Measurements from ENCODE around the gene AMPD2.

The AMPD2 gene

GRCh38 chr1:109617291-109617801, 2.3 kb upstream of the AMPD2 start:
- DNase-seq (ENCODE audit: low read depth): peak; percentile 49

DNA sequence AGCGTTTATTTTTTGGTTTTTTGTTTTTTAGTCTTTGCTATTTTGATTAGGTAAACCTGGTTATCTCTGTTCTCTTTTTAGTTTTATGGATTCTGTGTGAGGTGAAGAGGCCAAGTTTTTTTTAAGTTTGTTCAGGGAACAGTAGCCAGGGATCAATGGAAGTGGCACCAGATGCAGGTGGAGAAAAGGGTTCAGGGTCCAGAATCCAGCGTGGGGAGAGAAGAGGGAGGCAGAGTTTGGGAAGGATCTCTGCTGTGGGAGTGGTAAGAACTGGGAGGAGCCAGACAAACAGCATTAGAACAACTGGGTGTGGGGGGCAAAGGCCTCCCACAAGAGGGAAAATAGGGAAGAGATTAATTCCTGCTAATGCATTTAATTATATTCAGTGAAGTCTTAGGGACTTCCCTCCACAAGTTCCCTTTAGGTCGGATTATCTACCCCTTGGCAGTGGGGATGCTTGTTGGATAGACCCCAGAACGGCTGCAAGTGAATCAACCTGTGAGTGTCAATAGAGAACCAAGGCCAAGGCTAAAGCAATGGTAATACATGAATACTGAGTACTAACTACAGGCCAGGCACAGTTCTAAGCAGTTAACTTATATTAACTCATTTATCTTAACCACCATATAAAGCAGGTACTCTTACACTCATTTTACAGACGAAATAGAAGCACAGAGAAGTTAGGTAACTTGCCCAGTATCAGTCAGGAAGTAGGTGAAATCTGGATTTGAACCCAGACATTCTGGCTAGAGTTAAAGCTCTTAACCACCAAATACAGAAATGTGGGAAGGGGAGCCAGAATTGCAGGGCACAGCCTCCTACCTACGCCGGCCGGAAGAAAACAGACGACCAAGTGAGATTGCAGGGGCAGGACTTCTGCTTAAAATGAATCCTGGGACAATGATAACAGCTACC, 719 bp upstream of the AMPD2 start:
- no peak for DNase-seq (ENCODE audit: low read depth)

DNA sequence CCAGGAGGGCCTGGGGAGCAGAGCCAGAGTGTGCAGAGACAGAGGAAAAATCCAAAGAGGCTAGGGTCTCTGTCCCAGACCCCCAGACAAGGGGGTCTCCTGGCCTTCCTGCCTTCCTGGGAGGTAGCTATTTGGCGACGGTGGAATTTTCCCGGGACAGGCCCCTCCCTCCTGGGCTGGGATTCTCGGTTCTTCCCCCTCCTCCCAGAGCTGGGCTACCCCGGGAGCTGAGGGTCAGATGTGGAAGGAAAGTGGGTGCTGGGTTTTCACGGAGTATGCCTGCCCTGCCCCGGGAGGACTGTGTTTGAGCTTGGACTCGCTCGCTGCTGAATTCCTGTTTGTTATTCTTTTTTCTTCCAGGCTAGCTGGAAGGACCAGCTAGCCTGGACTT, 759 bp downstream of the AMPD2 start:
- no peak for DNase-seq (ENCODE audit: low read depth)

GRCh38 chr1:109620841-109621286, 1.2 kb downstream of the AMPD2 start:
- peak; percentile 89 for DNase-seq (ENCODE audit: low read depth)

GRCh38 chr1:109621379-109622136, 1.9 kb downstream of the AMPD2 start:
- no peak for DNase-seq (ENCODE audit: low read depth)

GRCh38 chr1:109622137-109622892, 2.7 kb downstream of the AMPD2 start:
- no peak for DNase-seq (ENCODE audit: low read depth)

- DNase-seq (ENCODE audit: low read depth): no peak
Measured at GRCh38 chr1:109622895-109623294, 3.3 kb downstream of the AMPD2 start.

DNA sequence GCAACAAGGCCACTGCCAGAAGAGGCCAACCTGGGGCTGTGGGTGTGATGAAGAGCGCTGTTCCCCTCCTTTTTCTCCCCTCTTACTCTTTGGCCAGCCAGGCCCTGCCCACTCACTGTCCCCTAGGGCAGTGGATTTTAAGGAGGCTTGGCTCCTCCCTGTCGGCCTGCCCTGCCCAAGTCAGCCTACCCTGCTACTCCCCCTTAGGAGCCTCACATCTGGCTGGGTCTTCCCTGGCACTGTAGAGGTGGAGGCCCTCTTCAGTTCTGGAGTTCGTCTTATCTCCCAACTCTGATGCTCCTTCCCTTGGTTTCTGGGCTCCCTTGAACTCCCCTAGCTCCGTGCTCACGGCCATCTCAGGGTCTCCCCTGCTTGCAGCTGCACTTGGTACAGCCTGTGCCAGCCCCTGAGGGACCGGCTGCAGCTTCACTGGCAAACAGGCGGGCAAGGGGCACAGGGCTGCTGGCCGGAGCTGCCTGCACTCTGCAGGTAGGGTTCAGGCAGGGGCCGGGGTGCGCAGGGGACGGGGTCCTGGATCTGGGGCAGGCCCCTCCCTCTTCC, 4.0 kb downstream of the AMPD2 start:
- no peak for DNase-seq (ENCODE audit: low read depth)

DNA sequence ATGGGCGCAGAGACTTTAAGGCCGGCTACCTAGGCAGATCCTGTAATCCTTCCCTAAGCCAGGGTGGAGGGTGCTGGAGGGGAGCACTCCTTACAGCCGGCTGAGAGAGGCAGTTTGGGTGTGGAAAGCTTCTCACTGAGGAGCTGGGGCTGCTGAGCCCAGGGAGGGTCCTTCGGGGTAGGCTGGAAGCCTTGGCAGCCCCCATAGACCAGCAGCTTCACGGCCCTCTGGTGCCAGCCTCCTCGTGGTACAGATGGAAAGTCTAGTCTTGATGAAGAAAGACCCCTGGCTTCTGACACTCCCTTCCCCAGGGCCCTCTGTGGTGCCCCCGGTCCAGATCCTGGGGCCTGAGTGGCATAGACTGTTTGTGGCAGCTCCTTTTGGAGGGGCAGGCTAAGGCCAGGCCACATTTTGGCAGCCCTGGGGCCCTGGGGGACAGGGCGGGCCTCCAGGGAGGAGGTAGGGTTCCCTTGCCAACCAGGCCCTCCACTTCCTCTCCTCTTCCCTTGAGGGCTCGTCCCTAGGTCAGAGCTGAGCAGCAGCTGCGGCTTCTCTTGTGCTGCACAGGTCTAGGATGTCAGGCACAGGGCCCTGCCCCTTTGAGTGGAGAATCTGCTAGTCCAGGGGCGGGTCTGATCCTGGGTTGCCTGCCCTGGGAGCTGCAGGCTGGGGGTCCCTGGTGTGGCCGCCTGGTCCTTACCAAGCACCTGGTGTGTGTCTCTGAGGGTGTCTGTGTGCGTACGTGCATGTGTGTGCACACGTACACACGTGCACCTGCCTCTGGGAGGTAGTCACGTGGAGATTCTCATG, 4.8 kb downstream of the AMPD2 start:
- no peak for DNase-seq (ENCODE audit: low read depth)

DNA sequence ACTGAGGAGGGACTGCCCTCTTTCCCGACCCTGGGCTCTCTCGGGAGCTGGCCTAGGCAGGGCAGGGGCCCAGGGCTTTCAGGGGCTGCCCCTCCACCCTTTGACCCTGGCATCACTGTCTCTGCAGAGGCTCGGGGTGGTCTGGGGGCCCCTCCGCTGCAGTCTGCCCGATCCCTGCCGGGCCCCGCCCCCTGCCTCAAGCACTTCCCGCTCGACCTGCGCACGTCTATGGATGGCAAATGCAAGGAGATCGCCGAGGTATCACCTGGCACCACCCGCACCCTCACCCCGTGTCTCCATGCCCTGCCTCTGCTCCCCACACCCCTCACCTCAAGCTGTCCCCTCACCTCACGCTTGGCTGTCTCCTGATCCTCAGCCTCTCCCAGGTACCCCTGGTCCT, 5.5 kb downstream of the AMPD2 start:
- no peak for DNase-seq (ENCODE audit: low read depth)

- no peak for DNase-seq (ENCODE audit: low read depth)
Measured at GRCh38 chr1:109625601-109626560, 6.2 kb downstream of the AMPD2 start.

- no peak for DNase-seq (ENCODE audit: low read depth)
Measured at GRCh38 chr1:109626682-109627408, 7.2 kb downstream of the AMPD2 start.

GRCh38 chr1:109627692-109628399, 8.2 kb downstream of the AMPD2 start:
- no peak for DNase-seq (ENCODE audit: low read depth)

DNA sequence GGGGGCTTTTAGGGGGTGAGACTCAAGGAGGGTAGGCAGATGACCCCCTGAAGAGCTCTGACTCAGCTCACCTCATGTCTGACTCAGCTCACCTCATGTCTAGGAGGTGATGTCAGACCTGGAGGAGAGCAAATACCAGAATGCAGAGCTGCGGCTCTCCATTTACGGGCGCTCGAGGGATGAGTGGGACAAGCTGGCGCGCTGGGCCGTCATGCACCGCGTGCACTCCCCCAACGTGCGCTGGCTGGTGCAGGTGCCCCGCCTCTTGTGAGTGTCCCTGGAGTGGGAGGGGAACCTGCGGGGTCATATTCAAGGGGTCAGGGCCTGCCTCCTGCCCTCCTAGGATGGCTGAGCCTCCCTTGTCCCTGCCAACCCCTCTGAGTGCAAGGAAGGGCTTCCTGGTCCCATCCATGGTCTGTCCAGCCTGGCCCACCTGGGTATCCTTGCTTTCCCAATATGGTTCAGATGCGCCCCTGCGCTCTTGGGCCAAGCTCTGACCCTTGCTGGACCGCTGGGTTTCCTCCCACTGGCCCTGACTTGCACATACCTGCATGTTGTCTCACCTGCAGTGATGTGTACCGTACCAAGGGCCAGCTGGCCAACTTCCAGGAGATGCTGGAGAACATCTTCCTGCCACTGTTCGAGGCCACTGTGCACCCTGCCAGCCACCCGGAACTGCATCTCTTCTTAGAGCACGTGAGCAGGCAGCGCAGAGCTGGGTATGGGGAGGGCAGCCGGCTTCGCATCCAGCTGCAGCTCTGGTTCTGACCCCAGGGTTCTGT, 9.1 kb downstream of the AMPD2 start:
- DNase-seq (ENCODE audit: low read depth): no peak

- DNase-seq (ENCODE audit: low read depth): no peak
Measured at GRCh38 chr1:109629372-109630030, 9.9 kb downstream of the AMPD2 start.

DNA sequence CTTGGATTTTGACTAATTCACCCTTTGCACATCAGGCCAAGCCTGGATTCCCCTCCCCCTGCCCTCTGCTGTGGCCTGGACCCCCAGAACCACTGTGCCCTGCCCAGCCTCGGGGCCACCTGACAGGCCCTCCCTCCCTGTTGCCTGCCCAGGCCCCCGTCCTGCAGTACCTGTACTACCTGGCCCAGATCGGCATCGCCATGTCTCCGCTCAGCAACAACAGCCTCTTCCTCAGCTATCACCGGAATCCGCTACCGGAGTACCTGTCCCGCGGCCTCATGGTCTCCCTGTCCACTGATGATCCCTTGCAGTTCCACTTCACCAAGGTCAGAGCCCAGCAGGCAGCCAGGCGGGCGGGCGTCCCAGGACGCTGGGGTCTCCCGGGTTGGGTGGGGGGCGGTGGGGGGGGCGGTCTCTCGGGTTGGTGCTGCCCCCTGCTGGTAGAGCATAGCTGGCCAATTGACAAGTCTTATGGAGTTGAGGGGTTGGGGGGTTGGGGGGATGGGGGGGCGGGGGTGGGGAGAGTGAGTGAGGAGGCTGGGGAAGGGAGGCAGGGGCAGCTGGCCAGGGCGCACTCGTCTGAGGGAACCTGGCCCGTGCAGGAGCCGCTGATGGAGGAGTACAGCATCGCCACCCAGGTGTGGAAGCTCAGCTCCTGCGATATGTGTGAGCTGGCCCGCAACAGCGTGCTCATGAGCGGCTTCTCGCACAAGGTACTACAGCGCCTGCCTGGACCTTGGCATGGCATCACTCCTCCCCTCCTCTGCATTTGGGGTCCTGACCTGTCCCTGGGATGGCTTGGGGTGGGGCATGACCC, 10.7 kb downstream of the AMPD2 start:
- DNase-seq (ENCODE audit: low read depth): no peak

Data from fibroblast of the conjunctiva (primary cell).